Coronary artery (tissue), 2 donors: ENCODE data around the gene GLYAT.
"Not testable (repeated sequence)": the region's sequence is repeated elsewhere in the genome, so short reads cannot be mapped to it uniquely, and the experiment has no call there.

ENCODE experiments used
- DNase-seq: peaks from one replicate; pipeline ENCODE4 v3.0.0-alpha.2; 2017; ENCODE audit warnings: low spot score
- H3K27ac ChIP-seq, 2 donors: fragments of 200-600 bp; sonication (generic); one replicate each; pipeline ENCODE4 v1.5.1; 2016 to 2019
- H3K4me3 ChIP-seq: fragments of 200-600 bp; sonication (generic); 2 replicates; pipeline ENCODE4 v1.5.1; 2016; ENCODE audit warnings: mild to moderate bottlenecking, moderate library complexity
- TF ChIP-seq, protein P1 (sequence below): fragments of 200-600 bp; sonication (generic); IDR thresholded peaks from one replicate; pipeline ENCODE4 v1.5.1; 2019; ENCODE audit warnings: antibody characterized with exemption

Gene GLYAT

DNA sequence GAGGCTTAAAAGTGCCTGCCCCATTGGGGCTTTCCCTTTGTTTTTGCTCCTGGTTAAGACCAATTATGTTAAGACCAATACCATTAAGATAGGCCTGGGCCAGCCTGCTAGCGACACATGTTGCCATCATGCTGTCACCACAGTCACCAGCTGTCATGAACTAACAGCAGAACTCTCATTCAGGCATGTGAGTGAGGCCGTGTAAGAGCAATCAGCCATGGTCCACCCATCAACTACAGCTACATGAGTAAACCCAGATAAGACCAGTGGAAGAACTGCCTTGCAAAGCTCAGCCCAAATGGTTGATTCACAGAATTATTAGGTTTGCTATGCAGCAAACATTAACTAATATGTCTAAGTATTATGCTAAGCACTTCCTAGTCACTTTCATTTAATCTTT, 19.9 kb downstream of the GLYAT start:
- TF ChIP-seq, protein P1, sequence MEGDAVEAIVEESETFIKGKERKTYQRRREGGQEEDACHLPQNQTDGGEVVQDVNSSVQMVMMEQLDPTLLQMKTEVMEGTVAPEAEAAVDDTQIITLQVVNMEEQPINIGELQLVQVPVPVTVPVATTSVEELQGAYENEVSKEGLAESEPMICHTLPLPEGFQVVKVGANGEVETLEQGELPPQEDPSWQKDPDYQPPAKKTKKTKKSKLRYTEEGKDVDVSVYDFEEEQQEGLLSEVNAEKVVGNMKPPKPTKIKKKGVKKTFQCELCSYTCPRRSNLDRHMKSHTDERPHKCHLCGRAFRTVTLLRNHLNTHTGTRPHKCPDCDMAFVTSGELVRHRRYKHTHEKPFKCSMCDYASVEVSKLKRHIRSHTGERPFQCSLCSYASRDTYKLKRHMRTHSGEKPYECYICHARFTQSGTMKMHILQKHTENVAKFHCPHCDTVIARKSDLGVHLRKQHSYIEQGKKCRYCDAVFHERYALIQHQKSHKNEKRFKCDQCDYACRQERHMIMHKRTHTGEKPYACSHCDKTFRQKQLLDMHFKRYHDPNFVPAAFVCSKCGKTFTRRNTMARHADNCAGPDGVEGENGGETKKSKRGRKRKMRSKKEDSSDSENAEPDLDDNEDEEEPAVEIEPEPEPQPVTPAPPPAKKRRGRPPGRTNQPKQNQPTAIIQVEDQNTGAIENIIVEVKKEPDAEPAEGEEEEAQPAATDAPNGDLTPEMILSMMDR: no peak
- no peak for DNase-seq

DNA sequence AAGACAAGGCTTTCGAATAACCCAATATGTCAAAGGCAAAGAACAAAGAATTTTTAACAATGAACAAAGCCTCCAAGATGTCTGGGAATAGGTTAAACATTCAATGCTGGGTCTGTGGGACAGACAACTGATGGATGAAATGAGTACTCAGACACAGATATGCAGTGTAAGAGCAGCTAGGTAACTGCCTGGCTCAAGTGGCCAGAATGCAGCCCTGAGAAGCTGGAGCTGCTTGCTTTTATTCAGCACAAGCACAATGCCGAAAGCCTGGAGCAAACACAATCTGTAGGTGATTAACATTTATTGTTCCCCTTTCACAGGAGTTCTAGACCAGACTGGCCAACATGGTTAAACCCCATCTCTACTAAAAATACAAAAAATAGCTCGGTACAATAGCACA, 24.0 kb downstream of the GLYAT start:
- TF ChIP-seq, protein P1: no peak
- Histone ChIP-seq H3K4me3 (no peak overlapping the region), H3K27ac (no peak overlapping the region)
- no peak for DNase-seq

More for the DNA sequence above, 19.9 kb downstream of the GLYAT start:
- H3K4me3 ChIP-seq: no peak overlapping the region
- H3K27ac ChIP-seq: no peak overlapping the region

DNA sequence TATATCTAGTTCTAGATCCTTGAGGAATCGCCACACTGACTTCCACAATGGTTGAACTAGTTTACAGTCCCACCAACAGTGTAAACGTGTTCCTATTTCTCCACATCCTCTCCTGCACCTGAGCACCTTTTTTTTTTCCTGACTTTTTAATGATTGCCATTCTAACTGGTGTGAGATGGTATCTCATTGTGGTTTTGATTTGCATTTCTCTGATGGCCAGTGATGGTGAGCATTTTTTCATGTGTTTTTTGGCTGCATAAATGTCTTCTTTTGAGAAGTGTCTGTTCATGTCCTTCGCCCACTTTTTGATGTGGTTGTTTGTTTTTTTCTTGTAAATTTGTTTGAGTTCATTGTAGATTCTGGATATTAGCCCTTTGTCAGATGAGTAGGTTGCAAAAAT, 34.9 kb downstream of the GLYAT start:
- not testable (repeated sequence) for H3K27ac ChIP-seq, H3K4me3 ChIP-seq, DNase-seq

DNA sequence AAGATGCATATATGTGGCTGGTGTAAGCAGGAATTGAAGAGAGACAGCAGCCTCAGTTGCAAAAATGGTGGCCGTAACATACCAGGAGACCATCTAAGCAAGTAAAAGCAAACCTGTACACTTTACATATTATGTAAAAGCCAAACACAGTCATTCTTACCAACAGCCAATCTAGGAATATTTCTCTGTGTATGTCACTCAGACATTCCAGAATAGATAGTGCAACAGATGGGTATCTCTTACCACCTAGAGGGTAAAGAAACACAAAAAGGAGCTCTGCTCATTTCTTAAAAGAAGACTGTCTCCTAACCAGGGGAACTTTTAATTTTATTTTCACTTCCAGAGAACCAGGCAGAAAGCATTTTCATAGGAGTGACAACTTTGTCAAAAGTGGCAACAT, 38.7 kb downstream of the GLYAT start:
- TF ChIP-seq, protein P1: no peak
- no peak overlapping the region for H3K27ac ChIP-seq

DNA sequence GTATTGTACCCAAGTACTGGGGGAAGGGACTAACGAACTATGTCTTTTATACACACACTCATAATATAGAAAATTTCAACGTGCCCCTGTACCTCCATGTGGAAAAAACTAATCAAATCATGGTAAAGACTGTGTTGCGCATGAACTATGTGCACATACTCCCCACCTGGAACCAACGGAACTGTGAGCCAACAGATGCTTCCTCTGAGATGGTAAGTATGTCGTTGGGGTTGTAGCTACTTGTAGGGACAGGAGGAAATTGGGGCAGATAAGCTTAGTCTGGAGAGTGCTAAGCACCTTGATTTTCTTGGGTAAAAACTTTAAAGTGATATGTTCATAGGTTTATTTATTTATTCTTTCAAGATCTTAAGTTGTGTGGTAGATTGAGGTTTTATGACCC, 40.1 kb downstream of the GLYAT start:
- no peak overlapping the region for H3K4me3 ChIP-seq
- no peak overlapping the region for H3K27ac ChIP-seq
- DNase-seq: no peak
- TF ChIP-seq, protein P1: no peak

More for the DNA sequence above, 38.7 kb downstream of the GLYAT start:
- DNase-seq: no peak
- H3K4me3 ChIP-seq: no peak overlapping the region

DNA sequence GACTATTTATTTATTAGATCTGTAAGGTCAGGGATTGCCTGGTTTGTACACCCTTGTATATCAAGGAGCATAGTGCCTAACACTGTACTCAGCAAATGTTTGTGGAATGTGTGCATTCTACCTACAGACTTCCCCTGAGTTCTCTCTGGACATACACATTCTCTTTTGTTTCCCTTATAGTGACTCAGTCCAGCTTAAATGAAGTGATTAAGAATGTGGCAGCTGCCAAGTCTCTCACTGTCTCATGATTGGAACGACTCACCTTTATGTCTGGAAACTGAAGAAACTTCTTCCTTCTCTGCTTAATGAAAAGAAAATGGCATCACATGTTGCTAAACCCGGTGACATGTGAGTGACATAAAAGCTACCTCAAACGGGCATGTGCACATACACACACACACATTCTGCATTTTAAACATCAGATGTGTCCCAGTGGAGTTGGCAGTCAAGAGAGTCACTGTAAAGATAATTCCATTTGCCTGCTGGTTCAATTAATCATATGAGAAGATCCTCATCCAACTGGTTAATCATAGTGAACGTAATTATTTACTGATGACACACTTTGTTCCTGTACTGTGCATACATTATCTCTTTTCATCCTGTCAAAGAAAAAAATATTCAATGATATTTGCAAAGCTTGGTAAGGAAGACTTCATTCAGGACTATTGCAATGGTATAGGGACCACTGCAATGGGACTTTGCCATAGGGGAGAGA, 42.8 kb downstream of the GLYAT start:
- DNase-seq: no peak
- H3K4me3 ChIP-seq: no peak overlapping the region
- TF ChIP-seq, protein P1: no peak
- H3K27ac ChIP-seq: no peak overlapping the region

DNA sequence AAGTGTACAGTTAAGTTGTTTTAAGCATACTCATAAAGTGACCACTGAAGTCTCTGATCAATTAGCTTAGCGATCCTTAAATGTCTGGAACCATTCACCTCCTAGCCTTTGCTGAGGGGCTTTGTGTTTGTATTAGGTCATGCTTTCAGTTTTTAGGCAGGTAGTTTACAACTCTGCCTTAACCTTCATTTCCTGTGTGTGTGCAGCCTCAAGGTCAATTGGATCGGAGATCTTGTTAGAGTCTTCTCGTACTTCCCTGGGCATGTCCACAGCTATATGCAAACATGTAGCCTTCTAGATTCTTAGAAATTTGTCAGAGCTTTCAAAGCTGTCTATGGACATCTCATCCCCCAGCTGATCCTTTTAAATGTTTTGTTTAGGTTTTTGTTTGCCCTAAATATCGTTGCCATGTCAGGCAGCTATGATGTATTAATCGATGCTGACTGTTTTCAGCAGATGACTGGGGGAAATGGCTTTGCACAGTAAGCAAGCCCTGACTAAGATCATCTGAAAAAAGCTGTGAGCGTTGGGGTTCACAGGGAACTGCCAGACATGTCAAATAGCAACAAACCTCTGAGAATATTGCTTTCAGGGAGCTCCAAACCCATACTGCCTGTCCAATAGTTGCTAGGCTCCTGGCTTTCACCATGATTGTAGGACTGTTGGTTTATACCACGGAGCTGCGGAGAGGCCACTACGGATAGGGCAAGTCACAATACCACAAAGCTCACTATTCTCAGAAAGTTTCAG, 45.6 kb downstream of the GLYAT start:
- Histone ChIP-seq H3K27ac (no peak overlapping the region), H3K4me3 (no peak overlapping the region)
- TF ChIP-seq, protein P1: no peak
- DNase-seq: no peak

DNA sequence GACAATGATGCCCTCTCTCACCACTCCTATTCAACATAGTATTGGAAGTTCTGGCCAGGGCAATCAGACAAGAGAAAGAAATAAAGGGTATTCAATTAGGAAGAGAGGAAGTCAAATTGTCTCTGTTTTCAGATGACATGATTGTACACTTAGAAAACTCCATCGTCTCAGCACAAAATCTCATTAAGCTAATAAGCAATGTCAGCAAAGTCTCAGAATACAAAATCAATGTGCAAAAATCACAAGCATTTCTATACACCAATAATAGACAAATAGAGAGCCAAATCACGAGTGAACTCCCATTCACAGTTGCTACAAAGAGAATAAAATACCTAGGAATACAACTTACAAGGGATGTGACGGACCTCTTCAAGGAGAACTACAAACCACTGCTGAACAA, 49.1 kb downstream of the GLYAT start:
- H3K27ac ChIP-seq, H3K4me3 ChIP-seq, DNase-seq: not testable (repeated sequence)

DNA sequence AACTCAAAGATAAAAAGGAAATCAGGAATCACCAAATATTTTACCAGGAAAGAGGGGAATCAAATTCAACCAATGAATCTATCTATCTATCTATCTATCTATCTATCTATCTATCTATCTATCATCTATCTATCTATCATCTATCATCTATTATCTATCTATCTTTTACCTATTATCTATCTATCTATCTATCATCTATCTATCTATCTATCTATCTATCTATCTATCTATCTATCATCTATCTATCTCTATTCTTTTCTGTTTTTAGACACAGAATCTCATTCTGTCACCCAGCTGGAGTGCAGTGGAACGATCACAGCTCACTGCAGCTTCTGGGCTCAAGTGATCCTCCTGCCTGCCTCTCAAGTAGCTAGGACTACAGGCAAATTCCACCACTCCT, 54.2 kb downstream of the GLYAT start:
- not testable (repeated sequence) for H3K27ac ChIP-seq, H3K4me3 ChIP-seq, DNase-seq
